Omental fat pad (tissue), 4 donors: ENCODE measurements around the gene MDH2. TPM values are rescaled to one million over a fixed set of nuclear protein-coding genes. Genes with fewer than 3 reads are reported as not detected.
"Not testable (repeated sequence)": the region's sequence is repeated elsewhere in the genome, so short reads cannot be mapped to it uniquely, and the experiment has no call there.

Experiments
- ATAC-seq: fragments of 150-250 bp; one replicate; pipeline ENCODE4 v1.9.1; 2016; ENCODE audit warnings: mild to moderate bottlenecking, moderate library complexity; ENCODE audit not compliant: low FRiP score
- DNase-seq: peaks from one replicate; pipeline ENCODE4 v3.0.0-alpha.2; 2019; ENCODE audit warnings: low spot score
- CTCF ChIP-seq, 3 donors: fragments of 450-650 bp; IDR thresholded peaks; one replicate each; pipeline ENCODE4 v1.5.1; 2016 to 2017; ENCODE audit warnings: antibody characterized with exemption in 3 of 3, mild to moderate bottlenecking in 3 of 3, moderate library complexity in 2 of 3
- total RNA-seq, 4 donors: library from RNA; depleted of rRNA; stranded (reverse); fragments of >200 nt; gene quantifications; one replicate each; pipeline ENCODE4 v1.1.0, GENCODE V29; 2016

MDH2 gene
- total RNA-seq, 4 donors from 2014 or later = 58.7 to 77.2 (median 67.5) TPM

- ATAC-seq = no peak
- DNase-seq = no peak
- no peak for TF ChIP-seq CTCF (IDR thresholded peaks at IDR 0.05)
Observed at GRCh38 chr7:76049295-76049694, 1.4 kb downstream of the MDH2 start.

GRCh38 chr7:76050545-76050944, 2.6 kb downstream of the MDH2 start:
- ATAC-seq (no peak), DNase-seq (no peak)
- no peak for TF ChIP-seq CTCF (IDR thresholded peaks at IDR 0.05)

DNA sequence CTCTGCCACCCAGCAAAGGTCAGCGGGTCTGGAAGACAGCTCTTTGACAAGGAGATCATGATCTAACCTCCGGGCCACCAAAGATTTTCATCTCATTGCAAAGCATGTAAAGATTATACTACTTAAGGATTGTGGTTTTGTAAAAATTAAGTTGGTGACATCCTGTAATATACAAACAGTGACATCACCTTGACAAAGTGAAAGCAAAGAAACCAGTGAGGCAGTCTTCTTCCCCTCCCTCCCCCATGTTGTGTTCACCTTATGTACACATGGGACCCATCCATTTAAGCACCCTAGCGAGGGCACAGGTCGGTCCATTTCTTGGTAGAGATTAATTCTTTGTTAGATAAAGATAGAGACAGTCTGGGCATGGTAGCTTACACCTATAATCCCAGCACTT, 3.9 kb downstream of the MDH2 start:
- no peak for DNase-seq
- no peak for TF ChIP-seq CTCF (IDR thresholded peaks at IDR 0.05)
- ATAC-seq = no peak

GRCh38 chr7:76052681-76053080, 4.8 kb downstream of the MDH2 start:
- ATAC-seq, DNase-seq: not testable (repeated sequence)

- TF ChIP-seq CTCF (IDR thresholded peaks at IDR 0.05) = no peak
- no peak for DNase-seq
- no peak for ATAC-seq
Observed at GRCh38 chr7:76053461-76053860, 5.6 kb downstream of the MDH2 start.

- ATAC-seq = peak; percentile 86
- DNase-seq = no peak
- no peak for TF ChIP-seq CTCF (IDR thresholded peaks at IDR 0.05)
Observed at GRCh38 chr7:76054123-76055120, 6.5 kb downstream of the MDH2 start.

DNA sequence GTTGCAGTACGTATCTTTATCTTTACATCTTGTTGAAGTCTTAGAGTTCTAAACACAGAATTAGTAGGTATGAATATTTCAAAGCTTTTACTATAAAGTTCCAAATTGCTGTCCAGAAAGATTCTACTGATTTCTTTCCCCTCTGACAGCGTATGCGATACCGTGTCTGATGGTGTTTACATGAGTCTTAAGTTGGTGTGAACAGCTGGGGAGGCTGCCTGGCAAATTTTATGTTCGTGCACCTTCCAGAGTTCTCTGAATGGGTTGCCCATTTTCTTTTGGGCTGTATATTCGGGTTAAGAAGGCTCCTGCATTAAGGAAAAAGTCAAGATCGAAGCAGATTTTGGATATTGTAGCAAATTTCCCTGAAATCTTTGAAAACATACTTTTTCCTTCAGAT, 8.3 kb downstream of the MDH2 start:
- TF ChIP-seq CTCF (IDR thresholded peaks at IDR 0.05) = no peak
- DNase-seq = no peak
- no peak for ATAC-seq
